NCI-H748 treated with DMSO at 0.1 percent for 48 hours (cell line): ENCODE results near the gene CAMKMT.
"Not testable (repeated sequence)": the region's sequence is repeated elsewhere in the genome, so short reads cannot be mapped to it uniquely, and the experiment has no call there.

Experiments
- DNase-seq: peaks from one replicate; lab custom pipeline; 2025; lab: John Stamatoyannopoulos, UW

Gene CAMKMT

GRCh38 chr2:44360749-44361329 lies 908 bp upstream of the CAMKMT start:
- DNase-seq = peak; percentile 71

- DNase-seq = peak; percentile 31
Measured at GRCh38 chr2:44362207-44363015, 664 bp downstream of the CAMKMT start.

GRCh38 chr2:44364604-44365003 lies 2.9 kb downstream of the CAMKMT start:
- no peak for DNase-seq

GRCh38 chr2:44367591-44367990 lies 5.8 kb downstream of the CAMKMT start:
- no peak for DNase-seq

GRCh38 chr2:44369392-44369791 lies 7.6 kb downstream of the CAMKMT start:
- DNase-seq = no peak

- DNase-seq = no peak
Measured at GRCh38 chr2:44371445-44371844, 9.7 kb downstream of the CAMKMT start.

GRCh38 chr2:44372246-44372645 lies 10.5 kb downstream of the CAMKMT start:
- DNase-seq = no peak

- no peak for DNase-seq
Measured at GRCh38 chr2:44377486-44377885, 15.7 kb downstream of the CAMKMT start.

GRCh38 chr2:44385226-44385625 lies 23.5 kb downstream of the CAMKMT start:
- DNase-seq = not testable (repeated sequence)

GRCh38 chr2:44388877-44389276 lies 27.1 kb downstream of the CAMKMT start:
- DNase-seq = no peak

GRCh38 chr2:44389895-44390294 lies 28.1 kb downstream of the CAMKMT start:
- no peak for DNase-seq

GRCh38 chr2:44392338-44392943 lies 30.7 kb downstream of the CAMKMT start:
- peak; percentile 2 for DNase-seq

GRCh38 chr2:44397447-44398175 lies 35.9 kb downstream of the CAMKMT start:
- DNase-seq = no peak

- DNase-seq = no peak
Measured at GRCh38 chr2:44398243-44398897, 36.6 kb downstream of the CAMKMT start.

GRCh38 chr2:44420725-44421124 lies 59.0 kb downstream of the CAMKMT start:
- no peak for DNase-seq

- DNase-seq = no peak
Measured at GRCh38 chr2:44424211-44424610, 62.5 kb downstream of the CAMKMT start.

GRCh38 chr2:44429034-44429433 lies 67.3 kb downstream of the CAMKMT start:
- DNase-seq = no peak

- DNase-seq = peak; percentile 29
Measured at GRCh38 chr2:44430342-44430741, 68.6 kb downstream of the CAMKMT start.

GRCh38 chr2:44433895-44434294 lies 72.1 kb downstream of the CAMKMT start:
- DNase-seq = peak; percentile 55

- DNase-seq = no peak
Measured at GRCh38 chr2:44441200-44441599, 79.5 kb downstream of the CAMKMT start.

GRCh38 chr2:44442019-44442418 lies 80.3 kb downstream of the CAMKMT start:
- no peak for DNase-seq

- DNase-seq = no peak
Measured at GRCh38 chr2:44443517-44443916, 81.8 kb downstream of the CAMKMT start.
